NCI-H2227 (cell line): Measurements from ENCODE around the gene TTLL9.

ENCODE experiments used
- DNase-seq: peaks from one replicate; lab custom pipeline; 2025; ENCODE audit not compliant: unreplicated experiment; lab: John Stamatoyannopoulos, UW

Gene TTLL9

GRCh38 chr20:31877684-31878083 lies 7.2 kb downstream of the TTLL9 start:
- no peak for DNase-seq

GRCh38 chr20:31879143-31879987 lies 8.9 kb downstream of the TTLL9 start:
- peak; percentile 97 for DNase-seq

- no peak for DNase-seq
Measured at GRCh38 chr20:31881945-31882344, 11.5 kb downstream of the TTLL9 start.

GRCh38 chr20:31883829-31884228 lies 13.4 kb downstream of the TTLL9 start:
- no peak for DNase-seq

GRCh38 chr20:31890646-31891045 lies 20.2 kb downstream of the TTLL9 start:
- no peak for DNase-seq

GRCh38 chr20:31894980-31895675 lies 24.7 kb downstream of the TTLL9 start:
- DNase-seq = no peak

GRCh38 chr20:31896049-31896448 lies 25.6 kb downstream of the TTLL9 start:
- DNase-seq = no peak

GRCh38 chr20:31897541-31897940 lies 27.1 kb downstream of the TTLL9 start:
- no peak for DNase-seq

GRCh38 chr20:31901615-31902014 lies 31.2 kb downstream of the TTLL9 start:
- DNase-seq = no peak

- DNase-seq = no peak
Measured at GRCh38 chr20:31903627-31904386, 33.4 kb downstream of the TTLL9 start.

- no peak for DNase-seq
Measured at GRCh38 chr20:31906001-31906400, 35.6 kb downstream of the TTLL9 start.

- no peak for DNase-seq
Measured at GRCh38 chr20:31907046-31907445, 36.6 kb downstream of the TTLL9 start.

GRCh38 chr20:31908016-31908415 lies 37.6 kb downstream of the TTLL9 start:
- no peak for DNase-seq

- DNase-seq = no peak
Measured at GRCh38 chr20:31908424-31908823, 38.0 kb downstream of the TTLL9 start.

- DNase-seq = no peak
Measured at GRCh38 chr20:31909253-31910070, 39.0 kb downstream of the TTLL9 start.

- DNase-seq = no peak
Measured at GRCh38 chr20:31910071-31910803, 39.8 kb downstream of the TTLL9 start.

GRCh38 chr20:31913431-31914157 lies 43.2 kb downstream of the TTLL9 start:
- no peak for DNase-seq

GRCh38 chr20:31914170-31914569 lies 43.7 kb downstream of the TTLL9 start:
- no peak for DNase-seq

GRCh38 chr20:31915491-31916280 lies 45.3 kb downstream of the TTLL9 start:
- no peak for DNase-seq
